GM12864 (cell line): ENCODE data around the gene MCTP2.

ENCODE experiments used
- DNase-seq: peaks from one replicate; pipeline ENCODE4 v3.0.0-alpha.2; 2011; ENCODE audit warnings: low read depth
- H3K4me3 ChIP-seq: 2 replicates; pipeline ENCODE4 v1.5.1; 2011; ENCODE audit warnings: mild to moderate bottlenecking, low read depth, low read length, control low read depth
- CTCF ChIP-seq: IDR thresholded peaks from 2 replicates; pipeline ENCODE4 v1.5.1; 2011; ENCODE audit warnings: low read depth, mild to moderate bottlenecking, moderate library complexity, low read length, control low read depth, inconsistent platforms; ENCODE audit errors: missing control alignments

The MCTP2 gene

GRCh38 chr15:94198633-94199032 lies 32.7 kb upstream of the MCTP2 start:
- no peak for DNase-seq
- TF ChIP-seq CTCF, result no peak
- no peak overlapping the region for H3K4me3 ChIP-seq

GRCh38 chr15:94199725-94200124 lies 31.6 kb upstream of the MCTP2 start:
- TF ChIP-seq CTCF, result no peak
- no peak overlapping the region for H3K4me3 ChIP-seq

GRCh38 chr15:94203306-94203705 lies 28.1 kb upstream of the MCTP2 start:
- DNase-seq, result no peak

More at GRCh38 chr15:94199725-94200124, 31.6 kb upstream of the MCTP2 start:
- DNase-seq, result no peak

GRCh38 chr15:94205366-94205765 lies 26.0 kb upstream of the MCTP2 start:
- TF ChIP-seq CTCF, result no peak
- no peak for DNase-seq
- H3K4me3 ChIP-seq, result no peak overlapping the region

More at GRCh38 chr15:94203306-94203705, 28.1 kb upstream of the MCTP2 start:
- no peak overlapping the region for H3K4me3 ChIP-seq
- no peak for TF ChIP-seq CTCF

GRCh38 chr15:94206463-94207167 lies 24.7 kb upstream of the MCTP2 start:
- DNase-seq, result no peak
- H3K4me3 ChIP-seq, result no peak overlapping the region
- no peak for TF ChIP-seq CTCF

GRCh38 chr15:94212291-94212690 lies 19.1 kb upstream of the MCTP2 start:
- DNase-seq, result no peak
- no peak overlapping the region for H3K4me3 ChIP-seq
- no peak for TF ChIP-seq CTCF

- TF ChIP-seq CTCF, result no peak
- no peak for DNase-seq
- H3K4me3 ChIP-seq, result no peak overlapping the region
Measured at GRCh38 chr15:94225616-94226015, 5.7 kb upstream of the MCTP2 start.
